GM21390 (cell line): ENCODE data around the gene STEAP1B.

Experiments used
- ATAC-seq: cut with Tn5 transposase; IDR thresholded peaks from one replicate; pipeline ENCODE4 v1.9.1; 2021; ENCODE audit not compliant: unreplicated experiment

Gene STEAP1B

GRCh38 chr7:22403344-22403743, 96.6 kb downstream of the STEAP1B start:
- ATAC-seq, result no peak

- ATAC-seq, result no peak
Measured at GRCh38 chr7:22402250-22402649, 97.7 kb downstream of the STEAP1B start.

GRCh38 chr7:22400936-22401553, 98.9 kb downstream of the STEAP1B start:
- ATAC-seq, result no peak

- ATAC-seq, result no peak
Measured at GRCh38 chr7:22400150-22400814, 99.7 kb downstream of the STEAP1B start.

GRCh38 chr7:22399546-22399945, 100.4 kb downstream of the STEAP1B start:
- no peak for ATAC-seq

GRCh38 chr7:22399091-22399490, 100.9 kb downstream of the STEAP1B start:
- ATAC-seq, result no peak

GRCh38 chr7:22397981-22398380, 102.0 kb downstream of the STEAP1B start:
- ATAC-seq, result no peak

GRCh38 chr7:22395222-22395621, 104.8 kb downstream of the STEAP1B start:
- no peak for ATAC-seq

- no peak for ATAC-seq
Measured at GRCh38 chr7:22394739-22395138, 105.2 kb downstream of the STEAP1B start.

GRCh38 chr7:22393913-22394729, 105.9 kb downstream of the STEAP1B start:
- ATAC-seq, result no peak

GRCh38 chr7:22390516-22390915, 109.5 kb downstream of the STEAP1B start:
- ATAC-seq, result no peak

GRCh38 chr7:22389892-22390291, 110.1 kb downstream of the STEAP1B start:
- ATAC-seq, result no peak

- no peak for ATAC-seq
Measured at GRCh38 chr7:22387583-22387982, 112.4 kb downstream of the STEAP1B start.

- ATAC-seq, result peak; percentile 58
Measured at GRCh38 chr7:22386865-22387264, 113.1 kb downstream of the STEAP1B start.

GRCh38 chr7:22386206-22386858, 113.7 kb downstream of the STEAP1B start:
- peak; percentile 67 for ATAC-seq

GRCh38 chr7:22385326-22385725, 114.7 kb downstream of the STEAP1B start:
- ATAC-seq, result peak; percentile 37

GRCh38 chr7:22380333-22380732, 119.7 kb downstream of the STEAP1B start:
- no peak for ATAC-seq

- no peak for ATAC-seq
Measured at GRCh38 chr7:22378199-22378980, 121.6 kb downstream of the STEAP1B start.

GRCh38 chr7:22377703-22378102, 122.3 kb downstream of the STEAP1B start:
- ATAC-seq, result no peak

GRCh38 chr7:22375359-22376048, 124.5 kb downstream of the STEAP1B start:
- ATAC-seq, result no peak
